ENCODE measurements around the gene GTF3C4.
"Not testable (repeated sequence)": the region's sequence is repeated elsewhere in the genome, so short reads cannot be mapped to it uniquely, and the experiment has no call there.

The GTF3C4 gene

DNA sequence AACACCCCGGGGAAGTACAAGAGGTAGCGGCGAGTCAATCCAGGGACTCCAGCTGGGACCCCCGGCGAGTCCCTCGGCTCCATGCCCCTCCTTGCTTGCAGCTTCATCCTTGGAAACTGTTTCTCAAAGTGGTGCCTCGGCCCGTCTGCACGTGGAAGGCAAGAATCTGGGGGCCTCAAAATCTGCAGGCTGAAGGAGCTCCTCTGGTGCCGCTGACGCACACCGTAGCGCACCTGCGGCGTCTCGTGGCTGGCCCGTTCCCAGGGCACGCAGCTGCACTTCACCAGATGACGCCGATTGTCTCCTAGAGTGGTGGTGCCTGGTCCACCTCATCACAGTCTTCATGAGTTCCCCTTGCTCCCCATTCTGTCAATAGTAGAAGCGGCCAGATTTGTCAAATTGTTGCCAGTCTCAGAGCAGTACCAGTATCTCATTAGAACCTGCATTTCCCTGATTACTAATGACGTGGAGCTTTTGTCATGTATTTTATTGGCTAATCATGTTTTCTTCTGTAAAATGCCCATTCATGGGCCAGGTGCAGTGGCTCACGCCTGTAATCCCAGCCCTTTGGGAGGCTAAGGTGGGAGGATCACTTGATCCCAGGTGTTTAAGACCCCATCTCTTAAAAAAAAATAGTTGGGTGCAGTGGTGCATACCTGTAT, 38.6 kb downstream of the GTF3C4 start:
- no peak for ATAC-seq (ENCODE audit: low read depth)
- no peaks in the 10 kb centered on the region for H3K9me3 ChIP-seq (ENCODE audit: severe bottlenecking)
- DNase-seq (ENCODE audit: low spot score), result no peak
- H3K27ac ChIP-seq (ENCODE audit: poor library complexity, severe bottlenecking), result no peak overlapping the region
- no peak overlapping the region for H3K4me3 ChIP-seq (ENCODE audit: severe bottlenecking)
- H3K4me1 ChIP-seq (ENCODE audit: insufficient read depth, poor library complexity, severe bottlenecking), result no peaks in the 10 kb centered on the region
- H3K36me3 ChIP-seq (ENCODE audit: low read depth), result no peaks in the 10 kb centered on the region
- TF ChIP-seq, protein P1, sequence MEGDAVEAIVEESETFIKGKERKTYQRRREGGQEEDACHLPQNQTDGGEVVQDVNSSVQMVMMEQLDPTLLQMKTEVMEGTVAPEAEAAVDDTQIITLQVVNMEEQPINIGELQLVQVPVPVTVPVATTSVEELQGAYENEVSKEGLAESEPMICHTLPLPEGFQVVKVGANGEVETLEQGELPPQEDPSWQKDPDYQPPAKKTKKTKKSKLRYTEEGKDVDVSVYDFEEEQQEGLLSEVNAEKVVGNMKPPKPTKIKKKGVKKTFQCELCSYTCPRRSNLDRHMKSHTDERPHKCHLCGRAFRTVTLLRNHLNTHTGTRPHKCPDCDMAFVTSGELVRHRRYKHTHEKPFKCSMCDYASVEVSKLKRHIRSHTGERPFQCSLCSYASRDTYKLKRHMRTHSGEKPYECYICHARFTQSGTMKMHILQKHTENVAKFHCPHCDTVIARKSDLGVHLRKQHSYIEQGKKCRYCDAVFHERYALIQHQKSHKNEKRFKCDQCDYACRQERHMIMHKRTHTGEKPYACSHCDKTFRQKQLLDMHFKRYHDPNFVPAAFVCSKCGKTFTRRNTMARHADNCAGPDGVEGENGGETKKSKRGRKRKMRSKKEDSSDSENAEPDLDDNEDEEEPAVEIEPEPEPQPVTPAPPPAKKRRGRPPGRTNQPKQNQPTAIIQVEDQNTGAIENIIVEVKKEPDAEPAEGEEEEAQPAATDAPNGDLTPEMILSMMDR (IDR thresholded peaks at IDR 0.05; ENCODE audit: poor library complexity, severe bottlenecking), result no peak
- peaks cover 7% of the 10 kb centered on the region for H3K27me3 ChIP-seq (ENCODE audit: insufficient read depth, poor library complexity, severe bottlenecking)

- Histone ChIP-seq H3K4me3 (ENCODE audit: severe bottlenecking) (no peak overlapping the region), H3K4me1 (ENCODE audit: insufficient read depth, poor library complexity, severe bottlenecking) (no peaks in the 10 kb centered on the region), H3K27me3 (ENCODE audit: insufficient read depth, poor library complexity, severe bottlenecking) (peaks cover 7% of the 10 kb centered on the region), H3K36me3 (ENCODE audit: low read depth) (no peaks in the 10 kb centered on the region), H3K9me3 (ENCODE audit: severe bottlenecking) (no peaks in the 10 kb centered on the region), H3K27ac (ENCODE audit: poor library complexity, severe bottlenecking) (no peak overlapping the region)
- ATAC-seq (ENCODE audit: low read depth) (no peak), DNase-seq (ENCODE audit: low spot score) (no peak)
- TF ChIP-seq, protein P1 (IDR thresholded peaks at IDR 0.05; ENCODE audit: poor library complexity, severe bottlenecking), result no peak
Measured at GRCh38 chr9:132710333-132710732, 40.1 kb downstream of the GTF3C4 start.

DNA sequence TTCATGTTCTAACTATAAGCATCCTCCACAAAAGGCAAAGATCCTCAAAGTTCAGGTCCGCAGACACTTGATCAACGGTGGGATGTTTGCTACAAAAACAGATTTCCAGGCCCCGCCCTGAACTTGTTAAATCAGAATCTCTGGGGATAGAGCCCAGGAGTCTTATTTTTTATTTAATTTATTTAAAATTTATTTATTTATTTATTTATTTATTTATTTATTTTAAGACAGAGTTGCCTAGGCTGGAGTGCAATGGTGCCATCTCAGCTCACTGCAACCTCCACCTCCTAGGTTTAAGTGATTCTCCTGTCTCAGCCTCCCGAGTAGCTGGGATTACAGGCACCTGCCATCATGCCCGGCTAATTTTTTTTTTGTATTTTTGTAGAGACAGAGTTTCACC, 40.9 kb downstream of the GTF3C4 start:
- DNase-seq (ENCODE audit: low spot score); H3K4me3 ChIP-seq (ENCODE audit: severe bottlenecking); ATAC-seq (ENCODE audit: low read depth); H3K27ac ChIP-seq (ENCODE audit: poor library complexity, severe bottlenecking); H3K4me1 ChIP-seq (ENCODE audit: insufficient read depth, poor library complexity, severe bottlenecking); H3K9me3 ChIP-seq (ENCODE audit: severe bottlenecking); H3K36me3 ChIP-seq (ENCODE audit: low read depth); H3K27me3 ChIP-seq (ENCODE audit: insufficient read depth, poor library complexity, severe bottlenecking): not testable (repeated sequence)

- H3K36me3 ChIP-seq (ENCODE audit: low read depth), result no peaks in the 10 kb centered on the region
- H3K27me3 ChIP-seq (ENCODE audit: insufficient read depth, poor library complexity, severe bottlenecking), result peaks cover 7% of the 10 kb centered on the region
- TF ChIP-seq, protein P1 (IDR thresholded peaks at IDR 0.05; ENCODE audit: poor library complexity, severe bottlenecking), result no peak
- no peak overlapping the region for H3K4me3 ChIP-seq (ENCODE audit: severe bottlenecking)
- H3K9me3 ChIP-seq (ENCODE audit: severe bottlenecking), result no peaks in the 10 kb centered on the region
- no peak for ATAC-seq (ENCODE audit: low read depth)
- no peak for DNase-seq (ENCODE audit: low spot score)
- no peaks in the 10 kb centered on the region for H3K4me1 ChIP-seq (ENCODE audit: insufficient read depth, poor library complexity, severe bottlenecking)
- no peak overlapping the region for H3K27ac ChIP-seq (ENCODE audit: poor library complexity, severe bottlenecking)
Measured at GRCh38 chr9:132711846-132712245, 41.6 kb downstream of the GTF3C4 start.

- no peaks in the 10 kb centered on the region for H3K4me1 ChIP-seq (ENCODE audit: insufficient read depth, poor library complexity, severe bottlenecking)
- DNase-seq (ENCODE audit: low spot score) (no peak), ATAC-seq (ENCODE audit: low read depth) (no peak)
- no peaks in the 10 kb centered on the region for H3K9me3 ChIP-seq (ENCODE audit: severe bottlenecking)
- H3K27me3 ChIP-seq (ENCODE audit: insufficient read depth, poor library complexity, severe bottlenecking), result peaks cover 7% of the 10 kb centered on the region
- H3K27ac ChIP-seq (ENCODE audit: poor library complexity, severe bottlenecking), result no peak overlapping the region
- no peak overlapping the region for H3K4me3 ChIP-seq (ENCODE audit: severe bottlenecking)
- H3K36me3 ChIP-seq (ENCODE audit: low read depth), result no peaks in the 10 kb centered on the region
- TF ChIP-seq, protein P1 (IDR thresholded peaks at IDR 0.05; ENCODE audit: poor library complexity, severe bottlenecking), result no peak
Measured at GRCh38 chr9:132712753-132713152, 42.5 kb downstream of the GTF3C4 start.
